GM12864 (cell line): ENCODE measurements around the gene BUD23.
"Not testable (repeated sequence)": the region's sequence is repeated elsewhere in the genome, so short reads cannot be mapped to it uniquely, and the experiment has no call there.

Experiments used
- DNase-seq: peaks from one replicate; pipeline ENCODE4 v3.0.0-alpha.2; 2011; ENCODE audit warnings: low read depth
- H3K4me3 ChIP-seq: 2 replicates; pipeline ENCODE4 v1.5.1; 2011; ENCODE audit warnings: mild to moderate bottlenecking, low read depth, low read length, control low read depth
- TF ChIP-seq, protein P1 (sequence below): IDR thresholded peaks from 2 replicates; pipeline ENCODE4 v1.5.1; 2011; ENCODE audit warnings: low read depth, mild to moderate bottlenecking, moderate library complexity, low read length, control low read depth, inconsistent platforms; ENCODE audit errors: missing control alignments

Gene BUD23

DNA sequence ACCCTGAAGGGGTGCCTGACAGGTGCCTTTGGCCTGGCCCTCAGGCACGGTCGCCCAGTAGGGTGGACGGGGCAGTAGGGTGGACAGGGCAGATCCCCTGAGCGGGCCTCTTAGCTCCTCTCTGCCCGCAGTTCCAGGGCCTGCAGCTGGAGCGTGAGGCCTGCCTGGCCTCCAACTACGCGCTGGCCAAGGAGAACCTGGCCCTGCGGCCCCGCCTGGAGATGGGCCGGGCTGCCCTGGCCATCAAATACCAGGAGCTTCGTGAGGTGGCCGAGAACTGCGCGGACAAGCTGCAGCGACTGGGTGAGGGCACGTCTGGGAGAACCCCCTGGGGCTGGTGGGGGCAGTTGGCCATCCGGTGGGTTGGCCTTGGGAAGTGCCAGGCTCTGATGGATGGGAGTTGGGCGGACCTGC is 14.1 kb upstream of the BUD23 start:
- TF ChIP-seq, protein P1, sequence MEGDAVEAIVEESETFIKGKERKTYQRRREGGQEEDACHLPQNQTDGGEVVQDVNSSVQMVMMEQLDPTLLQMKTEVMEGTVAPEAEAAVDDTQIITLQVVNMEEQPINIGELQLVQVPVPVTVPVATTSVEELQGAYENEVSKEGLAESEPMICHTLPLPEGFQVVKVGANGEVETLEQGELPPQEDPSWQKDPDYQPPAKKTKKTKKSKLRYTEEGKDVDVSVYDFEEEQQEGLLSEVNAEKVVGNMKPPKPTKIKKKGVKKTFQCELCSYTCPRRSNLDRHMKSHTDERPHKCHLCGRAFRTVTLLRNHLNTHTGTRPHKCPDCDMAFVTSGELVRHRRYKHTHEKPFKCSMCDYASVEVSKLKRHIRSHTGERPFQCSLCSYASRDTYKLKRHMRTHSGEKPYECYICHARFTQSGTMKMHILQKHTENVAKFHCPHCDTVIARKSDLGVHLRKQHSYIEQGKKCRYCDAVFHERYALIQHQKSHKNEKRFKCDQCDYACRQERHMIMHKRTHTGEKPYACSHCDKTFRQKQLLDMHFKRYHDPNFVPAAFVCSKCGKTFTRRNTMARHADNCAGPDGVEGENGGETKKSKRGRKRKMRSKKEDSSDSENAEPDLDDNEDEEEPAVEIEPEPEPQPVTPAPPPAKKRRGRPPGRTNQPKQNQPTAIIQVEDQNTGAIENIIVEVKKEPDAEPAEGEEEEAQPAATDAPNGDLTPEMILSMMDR = no peak
- no peak overlapping the region for H3K4me3 ChIP-seq
- no peak for DNase-seq

DNA sequence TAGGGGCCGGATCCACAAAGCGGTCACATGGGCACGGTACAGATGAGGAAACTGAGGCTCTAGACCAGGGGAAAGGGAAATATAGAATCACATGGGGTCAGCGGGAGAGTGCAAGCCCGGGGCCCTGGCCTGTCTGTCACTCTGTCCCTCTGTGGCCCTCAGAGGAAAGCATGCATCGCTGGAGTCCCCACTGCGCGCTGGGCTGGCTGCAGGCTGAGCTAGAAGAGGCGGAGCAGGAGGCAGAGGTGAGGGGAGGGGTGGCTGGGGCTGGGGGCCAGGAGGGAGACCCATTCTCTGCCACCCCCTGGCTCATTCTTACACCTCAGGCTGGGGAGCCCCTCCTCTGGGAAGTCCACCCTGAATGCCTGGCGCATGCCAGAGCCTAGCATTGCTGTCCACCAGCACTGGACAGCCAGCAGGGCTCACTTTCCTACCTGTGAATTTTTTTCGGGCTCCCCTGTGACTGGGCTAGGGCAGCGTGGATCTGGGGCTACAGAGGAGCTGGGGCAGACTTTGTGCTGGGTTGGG is 13.5 kb upstream of the BUD23 start:
- no peak for DNase-seq
- no peak overlapping the region for H3K4me3 ChIP-seq
- TF ChIP-seq, protein P1 = no peak

DNA sequence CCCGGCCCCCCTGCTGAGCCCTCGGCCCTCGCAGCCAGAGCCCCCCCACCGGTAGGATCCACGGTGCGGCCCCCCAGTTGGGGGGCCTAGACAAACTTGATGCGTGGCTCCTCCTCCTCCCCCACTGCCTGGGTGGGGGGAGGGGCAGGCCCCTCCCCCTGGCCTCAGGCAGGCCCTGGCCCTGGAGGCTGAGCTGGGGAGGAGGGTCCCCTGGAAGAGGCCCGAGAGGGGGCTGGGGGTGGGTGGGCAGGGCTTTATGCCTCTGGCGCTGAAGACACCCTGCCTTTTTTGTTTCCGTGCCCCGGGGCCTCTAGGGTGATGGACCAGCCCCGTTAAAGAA is 12.1 kb upstream of the BUD23 start:
- TF ChIP-seq, protein P1 = no peak
- no peak overlapping the region for H3K4me3 ChIP-seq
- no peak for DNase-seq

DNA sequence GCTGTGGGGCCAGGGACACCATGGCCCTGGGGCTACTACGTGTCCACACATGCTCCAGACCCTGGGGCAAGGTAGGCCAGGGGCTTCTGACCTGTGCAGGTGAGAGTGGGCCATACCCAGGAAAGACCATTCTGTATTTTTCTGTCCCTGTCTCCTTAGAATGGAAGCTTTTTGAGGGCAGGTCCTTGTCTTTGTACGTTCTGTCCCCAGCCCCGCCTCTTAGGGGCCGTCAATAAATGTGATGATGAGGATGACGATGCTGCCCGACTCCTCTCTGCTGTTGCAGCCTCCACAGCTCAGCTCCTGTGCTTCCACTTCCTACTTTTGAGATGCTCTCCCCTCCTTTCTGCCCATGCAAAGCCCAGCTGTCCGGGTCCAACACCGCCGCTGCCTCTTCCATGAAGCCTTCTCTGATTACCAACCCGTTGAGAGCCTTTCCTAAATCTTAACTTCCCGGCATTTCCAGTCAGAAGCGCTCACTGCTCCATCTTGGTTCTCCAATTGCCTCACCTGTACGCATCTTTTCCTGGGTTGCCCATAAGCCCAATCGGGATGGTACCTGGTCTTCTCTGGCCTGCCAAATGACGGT is 11.4 kb upstream of the BUD23 start:
- TF ChIP-seq, protein P1 = no peak
- no peak for DNase-seq
- H3K4me3 ChIP-seq = no peak overlapping the region

DNA sequence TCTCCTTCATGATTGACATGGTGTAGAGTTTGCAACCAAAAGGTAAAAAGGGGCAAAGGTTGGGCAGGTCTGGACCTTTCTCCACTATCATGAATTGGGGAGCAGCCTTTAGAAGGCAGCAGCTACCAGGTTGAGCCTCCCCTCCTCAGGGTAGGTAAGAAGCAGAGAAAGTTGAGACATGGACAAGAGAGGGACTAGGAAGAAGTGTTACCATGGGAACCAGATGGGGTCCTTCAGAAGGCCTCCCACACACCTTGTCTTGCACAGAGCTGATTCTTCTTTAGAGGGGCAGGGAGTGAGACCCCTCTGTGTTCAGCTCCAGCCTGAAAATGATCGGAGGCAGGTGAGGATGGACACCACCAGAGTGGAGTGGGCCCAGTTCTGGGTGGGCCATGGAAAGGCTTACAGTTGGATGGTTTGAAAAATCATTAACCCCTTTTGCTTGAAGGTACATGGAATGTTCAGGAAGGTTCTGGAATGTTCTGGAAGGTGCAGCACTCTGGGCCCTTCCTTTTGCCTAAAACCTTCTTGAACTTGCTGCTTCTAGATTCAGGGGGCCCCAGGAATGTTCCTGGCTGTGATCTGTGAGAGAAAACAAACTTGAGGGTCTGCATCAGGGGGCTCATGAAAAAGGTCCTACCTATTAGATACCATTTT is 8.8 kb upstream of the BUD23 start:
- no peak for DNase-seq
- no peak overlapping the region for H3K4me3 ChIP-seq
- TF ChIP-seq, protein P1 = no peak

DNA sequence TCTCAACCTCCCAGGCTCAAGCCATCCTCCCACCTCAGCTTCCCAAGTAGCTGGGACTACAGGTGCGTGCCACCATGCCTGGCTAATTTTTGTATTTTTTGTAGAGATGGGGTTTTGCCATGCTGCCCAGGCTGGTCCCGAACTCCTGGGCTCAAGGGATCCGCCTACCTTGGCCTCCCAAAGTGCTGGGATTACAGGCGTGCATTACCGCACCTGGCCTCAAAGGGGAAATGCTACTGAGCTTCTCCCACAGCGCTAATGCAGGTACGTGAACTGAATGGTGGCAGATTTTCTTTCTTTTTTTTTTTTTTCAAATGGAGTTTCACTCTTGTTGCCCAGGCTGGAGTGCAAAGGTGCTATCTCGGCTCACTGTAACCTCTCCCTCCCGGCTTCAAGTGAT is 7.3 kb upstream of the BUD23 start:
- DNase-seq, H3K4me3 ChIP-seq: not testable (repeated sequence)

DNA sequence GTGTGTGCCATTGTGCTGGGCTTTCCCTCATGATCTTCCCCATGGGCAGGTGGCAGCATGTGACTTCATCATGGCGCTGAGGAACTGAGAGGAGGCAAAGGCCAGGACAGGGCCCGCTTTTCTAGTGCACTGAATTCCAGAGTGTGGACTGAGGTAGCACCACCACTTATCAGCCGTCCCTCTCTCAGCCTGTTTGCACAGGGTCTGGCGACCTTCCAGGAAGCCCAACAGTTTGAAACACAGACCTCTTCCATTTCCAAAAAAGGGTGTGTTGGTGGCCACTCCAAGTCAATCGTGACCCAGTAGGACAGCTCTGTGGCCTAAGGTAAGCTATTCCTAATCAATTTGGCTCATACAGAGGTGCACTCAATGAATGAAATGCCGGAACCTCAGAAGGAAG is 4.5 kb upstream of the BUD23 start:
- TF ChIP-seq, protein P1 = no peak
- no peak overlapping the region for H3K4me3 ChIP-seq

More for the DNA sequence above, 4.5 kb upstream of the BUD23 start:
- DNase-seq = no peak
